Activated CD4-positive, alpha-beta T cell treated with anti-CD3 and anti-CD28 coated beads, Interleukin-2, Interleukin-4, amounts not matched to agents 100 ng/mL and 50 ng/mL, durations not matched to agents 16 hours and 8 hours (primary cell): ENCODE measurements around the gene HCLS1.
"Not testable (repeated sequence)": the region's sequence is repeated elsewhere in the genome, so short reads cannot be mapped to it uniquely, and the experiment has no call there.

Experiments used
- DNase-seq: peaks from one replicate; pipeline ENCODE4 v3.0.0-alpha.2; 2020; ENCODE audit warnings: low spot score

HCLS1 gene

DNA sequence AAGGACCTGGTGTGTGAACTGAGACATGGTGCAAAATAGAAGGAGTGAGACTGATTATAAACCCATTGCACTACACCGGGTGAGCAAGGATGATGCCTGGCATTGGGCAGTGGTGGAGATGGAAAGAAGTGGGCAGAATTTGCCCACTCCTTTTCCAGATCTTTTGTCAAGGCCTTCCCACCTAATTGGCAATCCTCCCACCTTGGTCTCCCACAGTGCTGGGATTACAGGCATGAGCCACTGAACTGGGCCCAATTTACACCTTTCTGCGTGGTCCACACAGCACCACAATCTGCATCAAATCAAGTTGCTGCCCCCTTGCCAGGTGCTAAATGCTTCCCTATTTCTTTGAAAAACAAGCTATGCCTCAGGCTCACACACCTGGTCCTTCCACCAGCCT, 62.1 kb downstream of the HCLS1 start:
- no peak for DNase-seq

DNA sequence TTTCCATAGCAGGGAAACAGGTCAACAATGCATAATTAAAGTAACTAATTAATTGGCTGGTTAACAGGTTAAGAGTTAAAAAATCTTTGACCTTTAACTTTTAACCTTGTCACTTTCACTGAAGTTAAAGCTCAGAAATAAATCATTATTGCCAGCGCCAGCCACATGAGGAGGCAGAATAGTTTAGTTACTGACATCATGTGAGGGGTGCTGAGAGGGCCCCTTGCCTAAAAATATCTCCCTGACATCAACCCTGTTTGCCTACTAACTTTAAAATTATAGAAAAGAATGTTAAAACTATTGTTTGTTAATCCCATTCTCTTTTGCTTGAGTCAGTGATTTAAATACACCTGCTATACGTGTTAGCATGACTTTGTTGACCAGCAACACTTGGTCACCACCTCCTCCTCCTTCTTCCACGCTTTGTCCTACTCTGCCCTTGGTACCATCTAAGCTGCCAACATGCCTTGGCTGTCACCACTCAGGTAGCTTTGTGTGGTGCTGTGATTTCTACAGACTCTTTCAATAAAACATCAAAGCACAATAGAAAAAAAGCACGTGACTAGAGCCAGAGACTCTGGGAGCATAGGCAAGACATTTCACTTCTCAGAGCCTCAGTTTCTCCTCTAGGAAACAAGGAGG, 64.8 kb downstream of the HCLS1 start:
- no peak for DNase-seq

DNA sequence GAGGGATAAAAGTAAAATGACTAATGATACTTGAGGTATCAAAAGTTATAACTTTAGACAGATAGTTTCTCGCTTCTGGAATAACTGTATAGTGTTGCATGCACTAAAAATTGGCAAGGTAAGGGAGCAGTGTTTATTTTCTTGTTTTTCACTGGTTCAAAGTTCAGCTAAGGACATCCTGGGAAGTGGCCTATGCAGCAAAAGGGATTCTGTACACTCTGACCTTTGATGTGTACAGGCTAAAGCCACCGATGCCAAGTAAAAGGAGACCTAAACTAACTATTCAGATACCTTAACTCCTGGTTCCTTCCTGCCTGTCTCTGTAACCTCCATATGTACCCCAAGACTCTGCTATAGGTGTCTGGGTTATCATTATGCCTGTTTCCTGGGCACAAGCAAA, 65.9 kb downstream of the HCLS1 start:
- DNase-seq = no peak

DNA sequence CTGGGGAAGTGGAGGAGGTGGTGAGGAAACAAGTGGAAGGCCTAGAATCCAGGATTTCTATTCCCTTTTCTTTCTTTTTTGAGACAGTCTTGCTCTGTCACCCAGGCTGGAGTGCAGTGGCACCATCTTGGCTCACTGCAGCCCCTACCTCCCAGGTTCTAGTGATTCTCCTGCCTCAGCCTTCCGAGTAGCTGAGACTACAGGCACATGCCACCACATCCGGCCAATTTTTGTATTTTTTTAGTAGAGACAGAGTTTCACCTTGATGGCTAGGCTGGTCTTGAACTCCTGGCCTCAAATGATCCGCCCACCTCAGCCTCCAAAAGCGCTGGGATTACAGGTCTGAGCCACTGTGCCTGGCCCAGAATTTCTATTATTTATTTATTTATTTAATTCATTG, 66.9 kb downstream of the HCLS1 start:
- not testable (repeated sequence) for DNase-seq

DNA sequence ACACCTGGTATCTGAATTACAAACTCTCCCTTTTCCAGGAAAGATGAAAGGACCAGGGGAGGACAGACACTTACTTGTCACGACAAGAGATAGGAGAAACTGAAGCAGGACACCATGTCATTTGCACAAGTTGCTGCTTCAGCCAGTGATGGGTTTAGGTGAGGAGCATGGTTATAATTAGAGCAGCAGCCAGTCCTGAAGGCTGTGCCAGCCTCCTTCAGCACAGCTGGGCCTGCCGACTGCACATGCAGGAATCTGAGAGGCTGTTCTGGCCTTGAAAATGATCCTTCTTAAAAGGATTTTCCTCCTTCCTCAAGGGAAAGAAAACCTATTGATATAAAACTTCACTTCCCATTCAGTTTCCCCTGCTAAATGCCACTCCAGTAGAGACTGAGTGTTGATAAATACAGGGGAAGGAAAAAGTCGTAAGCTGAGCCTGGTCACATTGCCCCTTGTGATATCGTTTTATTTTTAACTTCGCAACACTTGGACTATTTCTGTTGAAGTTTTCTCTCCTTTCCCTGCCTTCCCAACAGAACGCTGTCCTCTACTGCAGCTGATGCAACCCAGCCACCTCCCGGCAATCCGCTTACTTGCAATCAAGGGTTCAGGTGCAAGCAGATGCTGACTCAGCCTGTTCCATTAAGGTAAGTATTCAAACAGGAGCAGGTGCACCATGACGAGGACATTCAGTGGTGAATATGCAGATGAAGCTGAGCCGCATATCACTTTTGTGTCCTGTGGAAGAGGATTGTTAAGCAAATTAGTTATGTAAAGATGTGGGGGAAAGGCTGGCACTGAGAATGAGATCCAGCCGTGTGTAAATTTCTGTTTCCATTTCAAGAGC, 67.6 kb downstream of the HCLS1 start, which contains the start of gene FBXO40:
TSS of gene FBXO40 (plus strand) at position 524 of the 847 bp plus-strand sequence. CDS start 27,197 bp downstream, outside the sequence.
- DNase-seq = no peak

DNA sequence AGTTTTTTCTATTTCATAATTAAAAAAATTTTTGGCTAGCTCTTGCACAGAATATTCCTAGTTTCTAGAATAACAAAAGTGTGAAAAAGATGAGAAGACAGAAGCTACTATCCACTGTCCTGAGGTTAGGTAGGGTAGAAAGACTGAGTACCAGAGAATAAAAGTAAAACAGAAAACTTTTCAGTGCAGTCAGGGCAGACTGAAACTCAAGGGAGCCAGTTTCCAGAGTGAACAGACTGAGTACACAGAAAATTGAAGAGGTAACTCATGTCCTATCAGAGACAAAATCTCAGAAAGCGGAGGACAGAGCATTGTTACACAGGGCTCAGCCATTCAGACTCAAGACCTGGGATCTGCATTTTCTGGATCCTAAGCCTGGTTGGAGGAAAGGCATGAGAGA, 76.3 kb downstream of the HCLS1 start:
- no peak for DNase-seq

DNA sequence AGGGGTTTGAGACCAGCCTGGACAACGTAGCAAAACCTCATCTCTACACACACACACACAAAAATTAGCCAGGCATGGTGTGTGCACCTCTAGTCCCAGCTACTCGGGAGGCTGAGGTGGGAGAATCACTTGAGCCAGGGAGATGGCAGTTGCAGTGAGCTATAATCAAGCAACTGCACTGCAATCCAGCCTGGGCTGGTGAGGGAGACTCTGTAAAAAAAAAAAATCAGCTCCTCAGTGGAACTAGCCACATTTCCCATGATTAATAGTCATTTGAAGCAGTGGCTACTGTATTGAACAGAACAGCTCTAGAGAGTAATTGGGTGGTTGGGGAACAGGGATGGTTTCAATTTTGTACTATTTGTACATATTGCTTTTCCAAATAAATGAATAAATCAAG, 79.0 kb downstream of the HCLS1 start:
- no peak for DNase-seq
